Smooth muscle cell (in vitro differentiated cells): ENCODE measurements around the gene SLC25A19. TPM values are rescaled to one million over a fixed set of nuclear protein-coding genes. Genes with fewer than 3 reads are reported as not detected.
"Not testable (repeated sequence)": the region's sequence is repeated elsewhere in the genome, so short reads cannot be mapped to it uniquely, and the experiment has no call there.

Experiments
- DNase-seq: peaks from one replicate; lab custom pipeline; 2025; ENCODE audit not compliant: unreplicated experiment; lab: John Stamatoyannopoulos, UW
- H2AFZ ChIP-seq: fragments of 200-600 bp; sonication (generic); 2 replicates; pipeline ENCODE4 v1.6.0; 2016; ENCODE audit warnings: antibody characterized with exemption, low read depth, mild to moderate bottlenecking
- H3F3A ChIP-seq: fragments of 200-600 bp; sonication (generic); 2 replicates; pipeline ENCODE4 v1.6.0; 2017; ENCODE audit warnings: antibody characterized with exemption, low read depth
- H3K27ac ChIP-seq: fragments of 200-600 bp; sonication (generic); 2 replicates; pipeline ENCODE4 v1.5.1; 2016; ENCODE audit warnings: low read depth, mild to moderate bottlenecking
- H3K27me3 ChIP-seq: fragments of 200-600 bp; sonication (generic); 2 replicates; pipeline ENCODE4 v1.6.1; 2016; ENCODE audit warnings: low read depth, mild to moderate bottlenecking
- H3K36me3 ChIP-seq: fragments of 200-600 bp; sonication (generic); 2 replicates; pipeline ENCODE4 v1.5.1; 2016; ENCODE audit warnings: low read depth
- H3K4me1 ChIP-seq: fragments of 200-600 bp; sonication (generic); 2 replicates; pipeline ENCODE4 v1.5.1; 2016; ENCODE audit warnings: low read depth
- H3K4me2 ChIP-seq: fragments of 200-600 bp; sonication (generic); 2 replicates; pipeline ENCODE4 v1.6.0; 2016; ENCODE audit warnings: mild to moderate bottlenecking
- H3K4me3 ChIP-seq: fragments of 200-600 bp; sonication (generic); 2 replicates; pipeline ENCODE4 v1.5.1; 2016; ENCODE audit warnings: mild to moderate bottlenecking
- H3K79me2 ChIP-seq: fragments of 200-600 bp; sonication (generic); 2 replicates; pipeline ENCODE4 v1.6.0; 2016; ENCODE audit warnings: low read depth, mild to moderate bottlenecking
- H3K9ac ChIP-seq: fragments of 200-600 bp; sonication (generic); 2 replicates; pipeline ENCODE4 v1.6.0; 2016; ENCODE audit warnings: low read depth
- H3K9me3 ChIP-seq: fragments of 200-600 bp; sonication (generic); replicated peaks from 2 replicates; pipeline ENCODE4 v1.5.1; 2016; ENCODE audit warnings: low read depth
- H4K20me1 ChIP-seq: fragments of 200-600 bp; sonication (generic); 2 replicates; pipeline ENCODE4 v1.6.0; 2016; ENCODE audit warnings: low read depth
- WGBS: methylation state at CpG from one replicate; pipeline ENCODE4 v1.1.7; 2016; ENCODE audit warnings: low lambda C conversion rate; 5-methylcytosine and 5-hydroxymethylcytosine counted together
- polyA plus RNA-seq: library from polyadenylated mRNA; unstranded; fragments of >200 nt; fragmentation: Nextera tagmentation; extraction: Ambion mirVana; gene quantifications from 2 replicates; pipeline ENCODE4 v1.2.1, GENCODE V29; 2016
- total RNA-seq: library from RNA; depleted of rRNA; stranded (reverse); fragments of >200 nt; gene quantifications from 2 replicates; pipeline ENCODE4 v1.2.3, GENCODE V29; 2014
- TF ChIP-seq, protein P1 (sequence below): fragments of 200-600 bp; sonication (generic); IDR thresholded peaks from 2 replicates; pipeline ENCODE4 v1.5.1; 2017; ENCODE audit warnings: borderline replicate concordance, mild to moderate bottlenecking, antibody characterized with exemption; ENCODE audit not compliant: insufficient read depth, poor library complexity, severe bottlenecking

SLC25A19 gene
- total and polyA plus RNA-seq, 2 experiments from 2014 or later: 1.9 to 3.6 TPM

DNA sequence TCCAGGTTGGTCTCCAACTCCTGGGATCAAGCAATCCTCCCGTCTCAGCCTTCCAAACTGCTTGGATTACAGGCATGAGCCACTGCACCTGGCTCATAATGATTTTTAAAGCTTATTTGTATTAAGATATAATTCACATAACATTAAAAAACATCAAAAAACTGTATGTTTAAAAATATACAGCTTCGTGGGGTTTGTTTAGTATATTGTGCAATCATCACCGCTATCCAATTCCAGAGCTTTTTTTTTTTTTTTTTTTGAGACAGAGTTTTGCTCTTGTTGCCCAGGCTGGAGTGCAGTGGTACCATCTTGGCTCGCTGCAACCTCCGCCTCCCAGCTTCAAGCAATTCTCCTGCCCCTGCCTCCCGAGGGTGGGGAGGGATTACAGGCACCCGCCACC, 11.0 kb upstream of the SLC25A19 start:
- no peaks in the 10 kb centered on the region for H3K9me3 ChIP-seq
- H3K4me1 ChIP-seq: no peaks in the 10 kb centered on the region
- H2AFZ ChIP-seq: no peak overlapping the region
- H3F3A ChIP-seq: no peaks in the 10 kb centered on the region
- H3K4me3 ChIP-seq: no peak overlapping the region
- H3K79me2 ChIP-seq: no peaks in the 10 kb centered on the region
- no peak overlapping the region for H3K9ac ChIP-seq
- no peak overlapping the region for H3K27ac ChIP-seq
- TF ChIP-seq, protein P1, sequence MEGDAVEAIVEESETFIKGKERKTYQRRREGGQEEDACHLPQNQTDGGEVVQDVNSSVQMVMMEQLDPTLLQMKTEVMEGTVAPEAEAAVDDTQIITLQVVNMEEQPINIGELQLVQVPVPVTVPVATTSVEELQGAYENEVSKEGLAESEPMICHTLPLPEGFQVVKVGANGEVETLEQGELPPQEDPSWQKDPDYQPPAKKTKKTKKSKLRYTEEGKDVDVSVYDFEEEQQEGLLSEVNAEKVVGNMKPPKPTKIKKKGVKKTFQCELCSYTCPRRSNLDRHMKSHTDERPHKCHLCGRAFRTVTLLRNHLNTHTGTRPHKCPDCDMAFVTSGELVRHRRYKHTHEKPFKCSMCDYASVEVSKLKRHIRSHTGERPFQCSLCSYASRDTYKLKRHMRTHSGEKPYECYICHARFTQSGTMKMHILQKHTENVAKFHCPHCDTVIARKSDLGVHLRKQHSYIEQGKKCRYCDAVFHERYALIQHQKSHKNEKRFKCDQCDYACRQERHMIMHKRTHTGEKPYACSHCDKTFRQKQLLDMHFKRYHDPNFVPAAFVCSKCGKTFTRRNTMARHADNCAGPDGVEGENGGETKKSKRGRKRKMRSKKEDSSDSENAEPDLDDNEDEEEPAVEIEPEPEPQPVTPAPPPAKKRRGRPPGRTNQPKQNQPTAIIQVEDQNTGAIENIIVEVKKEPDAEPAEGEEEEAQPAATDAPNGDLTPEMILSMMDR: no peak
- H3K36me3 ChIP-seq: no peaks in the 10 kb centered on the region
- no peaks in the 10 kb centered on the region for H4K20me1 ChIP-seq
- no peak overlapping the region for H3K4me2 ChIP-seq
- WGBS: 70% methylated on average over 7 of the region's 7 CpGs
- H3K27me3 ChIP-seq: no peaks in the 10 kb centered on the region
- DNase-seq: no peak

DNA sequence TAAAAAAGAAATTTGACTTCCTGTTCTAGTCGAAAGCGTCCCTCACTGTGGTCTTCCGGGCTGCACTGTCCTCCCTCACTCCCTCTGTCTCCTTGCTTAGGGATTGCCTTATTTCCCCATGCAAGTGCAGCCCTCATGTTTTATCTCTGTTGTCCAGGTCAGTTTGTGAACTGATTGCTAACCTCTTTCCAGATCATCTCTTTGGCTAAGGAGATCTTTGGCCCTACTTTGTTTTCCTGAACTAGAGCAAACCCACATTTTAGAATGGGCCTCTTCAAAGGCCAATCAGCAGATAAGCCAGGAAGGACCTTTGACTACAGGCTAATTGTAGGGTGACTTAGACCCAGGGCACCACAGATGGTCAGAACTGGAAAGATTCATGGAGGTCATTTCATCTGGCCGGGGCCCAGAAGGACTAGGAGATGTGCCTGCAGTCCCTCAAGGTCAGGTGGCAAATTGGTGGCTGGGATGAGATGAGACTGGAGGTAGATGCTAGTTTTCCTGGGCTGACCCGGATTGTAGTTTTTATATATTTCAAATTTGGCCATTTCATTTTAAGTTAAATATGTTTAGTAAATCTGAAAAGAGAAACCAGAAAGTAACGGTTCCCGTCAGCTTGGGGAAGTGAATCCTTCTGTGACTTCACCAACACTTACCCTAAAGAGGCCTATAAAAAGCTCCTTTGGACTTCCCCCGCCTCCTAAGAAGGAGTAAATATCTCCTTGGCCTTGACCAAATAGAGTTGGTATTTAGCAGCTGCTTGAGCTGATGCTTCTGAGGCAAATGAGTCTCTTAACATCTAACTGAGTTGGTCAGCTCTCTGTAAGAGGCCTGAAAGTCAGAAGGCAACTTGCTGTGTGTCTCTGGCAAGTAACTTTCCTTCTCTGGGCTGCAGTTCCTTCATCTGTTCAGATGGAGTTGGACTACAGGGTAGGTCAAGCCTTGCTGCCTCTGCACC, 6.2 kb upstream of the SLC25A19 start:
- WGBS: 92% methylated on average over 8 of the region's 8 CpGs
- H3K36me3 ChIP-seq: no peaks in the 10 kb centered on the region
- no peaks in the 10 kb centered on the region for H3K9me3 ChIP-seq
- no peak overlapping the region for H2AFZ ChIP-seq
- H3K79me2 ChIP-seq: no peaks in the 10 kb centered on the region
- no peaks in the 10 kb centered on the region for H3K27me3 ChIP-seq
- no peak for DNase-seq
- no peak overlapping the region for H3K4me2 ChIP-seq
- no peaks in the 10 kb centered on the region for H3F3A ChIP-seq
- TF ChIP-seq, protein P1: no peak
- H3K4me3 ChIP-seq: no peak overlapping the region
- H3K9ac ChIP-seq: no peak overlapping the region
- H3K4me1 ChIP-seq: no peaks in the 10 kb centered on the region
- no peak overlapping the region for H3K27ac ChIP-seq
- H4K20me1 ChIP-seq: no peaks in the 10 kb centered on the region

DNA sequence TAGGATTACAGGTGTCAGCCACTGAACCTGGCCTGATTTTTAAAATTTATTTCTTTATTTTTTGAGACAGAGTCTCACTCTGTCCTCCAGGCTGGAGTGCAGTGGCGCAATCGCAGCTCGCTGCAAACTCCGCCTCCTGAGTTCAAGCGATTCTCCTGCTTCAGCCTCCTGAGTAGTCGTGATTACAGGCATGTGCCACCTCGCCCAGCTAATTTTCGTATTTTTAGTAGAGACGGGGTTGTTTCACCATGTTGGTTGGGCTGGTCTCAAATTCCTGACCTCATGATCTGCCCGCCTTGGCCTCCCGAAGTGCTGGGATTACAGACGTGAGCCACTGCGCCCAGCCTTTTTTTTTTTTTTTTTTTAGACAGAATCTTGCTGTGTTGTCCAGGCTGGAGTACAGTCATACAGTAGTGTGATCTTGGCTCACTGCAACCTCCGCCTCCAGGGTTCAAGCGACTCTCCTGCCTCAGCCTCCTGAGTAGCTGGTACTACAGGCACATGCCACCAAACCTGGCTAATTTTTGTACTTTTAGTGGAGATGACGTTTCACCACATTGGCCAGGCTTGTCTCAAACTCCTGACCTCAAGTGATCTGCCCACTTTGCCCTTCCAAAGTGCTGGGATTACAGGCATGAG, 3.7 kb upstream of the SLC25A19 start:
- WGBS: 86% methylated on average over 16 of the region's 16 CpGs
- not testable (repeated sequence) for H3K4me2 ChIP-seq, H3K36me3 ChIP-seq, H3F3A ChIP-seq, H3K27me3 ChIP-seq, H2AFZ ChIP-seq, H3K4me3 ChIP-seq, H3K27ac ChIP-seq, DNase-seq, H3K4me1 ChIP-seq, H3K79me2 ChIP-seq, H3K9ac ChIP-seq, H3K9me3 ChIP-seq, H4K20me1 ChIP-seq

DNA sequence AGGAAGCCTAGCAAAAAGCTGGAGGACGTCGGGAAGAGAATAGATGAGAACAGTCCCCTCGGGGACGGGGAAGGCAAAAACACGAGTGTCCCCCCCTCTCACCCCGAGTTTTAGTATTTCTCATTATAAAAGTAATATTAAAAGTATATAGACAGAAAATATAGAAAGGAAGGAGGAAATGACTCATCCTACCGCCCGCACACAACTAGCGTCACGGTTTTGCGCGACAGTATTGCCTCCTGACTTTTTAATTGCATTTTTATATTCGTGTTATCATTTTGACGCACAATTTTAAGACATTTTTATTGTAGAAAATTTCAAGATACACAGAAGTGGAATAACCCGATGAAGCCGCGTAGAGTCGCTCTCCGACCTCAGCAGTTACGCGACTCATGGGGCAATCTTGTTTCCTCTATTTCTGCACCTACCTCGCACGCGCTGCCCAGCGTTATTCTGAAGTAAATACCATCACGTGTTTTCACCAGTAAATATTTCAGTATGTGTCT, 652 bp upstream of the SLC25A19 start:
- no peaks in the 10 kb centered on the region for H3K27me3 ChIP-seq
- peak overlapping the region; percentile 92 for H3K9ac ChIP-seq
- peak overlapping the region; percentile 78 for H2AFZ ChIP-seq
- TF ChIP-seq, protein P1: no peak
- H3K9me3 ChIP-seq: no peaks in the 10 kb centered on the region
- H3K4me3 ChIP-seq: peak overlapping the region; percentile 71
- H3K27ac ChIP-seq: peak overlapping the region; percentile 94
- no peaks in the 10 kb centered on the region for H4K20me1 ChIP-seq
- DNase-seq: no peak
- H3K4me2 ChIP-seq: peak overlapping the region; percentile 92
- no peaks in the 10 kb centered on the region for H3K4me1 ChIP-seq
- H3F3A ChIP-seq: no peaks in the 10 kb centered on the region
- no peaks in the 10 kb centered on the region for H3K79me2 ChIP-seq
- H3K36me3 ChIP-seq: no peaks in the 10 kb centered on the region
- WGBS: 10% methylated on average over 26 of the region's 26 CpGs
